HuH-7 (cell line): ENCODE results near the gene SLC2A13.
"Not testable (repeated sequence)": the region's sequence is repeated elsewhere in the genome, so short reads cannot be mapped to it uniquely, and the experiment has no call there.

Experiments
- DNase-seq: peaks from one replicate; pipeline ENCODE4 v3.0.0; 2011; ENCODE audit warnings: low spot score

The SLC2A13 gene

GRCh38 chr12:39923364-39923763 is 182.5 kb downstream of the SLC2A13 start:
- DNase-seq: no peak

- not testable (repeated sequence) for DNase-seq
Observed at GRCh38 chr12:39922598-39922997, 183.3 kb downstream of the SLC2A13 start.

- no peak for DNase-seq
Observed at GRCh38 chr12:39920647-39921046, 185.2 kb downstream of the SLC2A13 start.

GRCh38 chr12:39920222-39920621 is 185.7 kb downstream of the SLC2A13 start:
- DNase-seq: no peak

- DNase-seq: no peak
Observed at GRCh38 chr12:39919790-39920189, 186.1 kb downstream of the SLC2A13 start.

- DNase-seq: no peak
Observed at GRCh38 chr12:39915249-39915648, 190.6 kb downstream of the SLC2A13 start.

- DNase-seq: peak; percentile 29
Observed at GRCh38 chr12:39912211-39912980, 193.5 kb downstream of the SLC2A13 start.

GRCh38 chr12:39906237-39906636 is 199.6 kb downstream of the SLC2A13 start:
- DNase-seq: no peak

- no peak for DNase-seq
Observed at GRCh38 chr12:39905152-39905551, 200.7 kb downstream of the SLC2A13 start.

GRCh38 chr12:39902821-39903220 is 203.1 kb downstream of the SLC2A13 start:
- no peak for DNase-seq

GRCh38 chr12:39897315-39897714 is 208.6 kb downstream of the SLC2A13 start:
- DNase-seq: no peak

- not testable (repeated sequence) for DNase-seq
Observed at GRCh38 chr12:39893388-39893787, 212.5 kb downstream of the SLC2A13 start.

- DNase-seq: no peak
Observed at GRCh38 chr12:39892146-39892545, 213.7 kb downstream of the SLC2A13 start.

GRCh38 chr12:39887856-39888255 is 218.0 kb downstream of the SLC2A13 start:
- no peak for DNase-seq

- DNase-seq: no peak
Observed at GRCh38 chr12:39886106-39886505, 219.8 kb downstream of the SLC2A13 start.

- no peak for DNase-seq
Observed at GRCh38 chr12:39884616-39885125, 221.2 kb downstream of the SLC2A13 start.

GRCh38 chr12:39883411-39883810 is 222.5 kb downstream of the SLC2A13 start:
- no peak for DNase-seq

- no peak for DNase-seq
Observed at GRCh38 chr12:39878753-39879152, 227.1 kb downstream of the SLC2A13 start.

- DNase-seq: no peak
Observed at GRCh38 chr12:39875721-39876120, 230.2 kb downstream of the SLC2A13 start.

GRCh38 chr12:39874785-39875184 is 231.1 kb downstream of the SLC2A13 start:
- DNase-seq: no peak

GRCh38 chr12:39873065-39873464 is 232.8 kb downstream of the SLC2A13 start:
- no peak for DNase-seq

GRCh38 chr12:39872425-39872824 is 233.5 kb downstream of the SLC2A13 start:
- DNase-seq: no peak

GRCh38 chr12:39868328-39868725 is 237.6 kb downstream of the SLC2A13 start:
- DNase-seq: no peak
